IMR-90 (cell line): ENCODE data around the gene PGS1. TPM values are rescaled to one million over a fixed set of nuclear protein-coding genes. Genes with fewer than 3 reads are reported as not detected.
A peak's percentile ranks its signal among the peaks of the same experiment; 100 is the strongest.

Experiments used
- ATAC-seq: fragments of 200-7000 bp; cut with Tn5 transposase; 2 replicates; pipeline ENCODE4 v1.9.1; 2020; ENCODE audit warnings: low read depth, mild to moderate bottlenecking, moderate library complexity
- BruUV-seq: library from RNA; stranded (reverse); fragments of 400-500 nt; replicated peaks from 2 replicates; lab custom pipeline; 2021; lab: Mats Ljungman, UMichigan
- CTCF ChIA-PET: fragments of 300-600 bp; formaldehyde crosslinking; extraction: SDS; loops from one replicate; lab custom pipeline; 2021; ENCODE audit warnings: antibody characterized with exemption; lab: Yijun Ruan, JAX
- POLR2A ChIA-PET: fragments of 300-600 bp; sonication (Branson Sonifier 250); formaldehyde crosslinking; loops from one replicate; lab custom pipeline; 2022; ENCODE audit warnings: antibody characterized with exemption; ENCODE audit not compliant: unreplicated experiment; lab: Charles Lee
- DNase-seq: peaks from one replicate; pipeline ENCODE4 v3.0.0; 2013
- H2AFZ ChIP-seq: replicated peaks from 2 replicates; pipeline ENCODE3; 2013; ENCODE audit warnings: low read length, mild to moderate bottlenecking; ENCODE audit not compliant: poor library complexity
- H2AK5ac ChIP-seq: 2 replicates; pipeline ENCODE4 v1.6.1; 2013; ENCODE audit warnings: low read depth, low read length, inconsistent platforms
- H2AK9ac ChIP-seq: replicated peaks from 2 replicates; pipeline ENCODE3; 2013; ENCODE audit warnings: mild to moderate bottlenecking, low read depth, low read length, moderate library complexity; ENCODE audit not compliant: poor library complexity
- H2BK120ac ChIP-seq: 2 replicates; pipeline ENCODE4 v1.6.1; 2013; ENCODE audit warnings: low read depth, low read length, inconsistent platforms
- H2BK15ac ChIP-seq: 3 replicates; pipeline ENCODE4 v1.6.1; 2013; ENCODE audit warnings: low read depth, low read length, inconsistent platforms
- H2BK20ac ChIP-seq: 2 replicates; pipeline ENCODE4 v1.6.1; 2013; ENCODE audit warnings: low read depth, mild to moderate bottlenecking, inconsistent platforms, low read length, moderate library complexity
- H2BK5ac ChIP-seq: 2 replicates; pipeline ENCODE4 v1.6.1; 2013; ENCODE audit warnings: mild to moderate bottlenecking, low read depth, low read length, inconsistent platforms; ENCODE audit not compliant: poor library complexity, severe bottlenecking
- H3K14ac ChIP-seq: replicated peaks from 2 replicates; pipeline ENCODE4 v1.6.1; 2013; ENCODE audit warnings: low read depth, low read length, inconsistent platforms
- H3K18ac ChIP-seq: 2 replicates; pipeline ENCODE4 v1.6.1; 2013; ENCODE audit warnings: low read depth, low read length, control low read depth
- H3K23ac ChIP-seq: 2 replicates; pipeline ENCODE4 v1.6.1; 2013; ENCODE audit warnings: low read depth, low read length, inconsistent platforms
- H3K27ac ChIP-seq: 2 replicates; pipeline ENCODE4 v1.5.1; 2013; ENCODE audit warnings: mild to moderate bottlenecking, control low read depth, low read length; ENCODE audit not compliant: insufficient read depth
- H3K27me3 ChIP-seq: 2 replicates; pipeline ENCODE4 v1.6.1; 2013; ENCODE audit warnings: low read length; ENCODE audit not compliant: control insufficient read depth, insufficient read depth
- H3K36me3 ChIP-seq: 2 replicates; pipeline ENCODE4 v1.6.1; 2013; ENCODE audit warnings: low read length, mixed read lengths; ENCODE audit not compliant: control insufficient read depth, insufficient read depth
- H3K4ac ChIP-seq: 2 replicates; pipeline ENCODE4 v1.6.1; 2013; ENCODE audit warnings: low read depth, low read length, inconsistent platforms
- H3K4me1 ChIP-seq: 2 replicates; pipeline ENCODE4 v1.6.1; 2013; ENCODE audit warnings: low read length, mixed read lengths; ENCODE audit not compliant: control insufficient read depth, insufficient read depth
- H3K4me2 ChIP-seq: 2 replicates; pipeline ENCODE4 v1.6.1; 2013; ENCODE audit warnings: low read depth, mild to moderate bottlenecking, control low read depth, low read length, moderate library complexity
- H3K4me3 ChIP-seq: 2 replicates; pipeline ENCODE4 v1.5.1; 2013; ENCODE audit warnings: low read depth, mild to moderate bottlenecking, control low read depth, low read length, moderate library complexity; ENCODE audit not compliant: insufficient read depth
- H3K56ac ChIP-seq: 2 replicates; pipeline ENCODE4 v1.6.1; 2013; ENCODE audit warnings: low read length, inconsistent platforms; ENCODE audit not compliant: insufficient read depth; ENCODE audit errors: extremely low read depth
- H3K79me1 ChIP-seq, 2 experiments: 2 replicates each; pipeline ENCODE4 v1.6.1; 2013; ENCODE audit warnings: low read length in 2 of 2, inconsistent platforms in 1 of 2, low read depth in 1 of 2
- H3K9ac ChIP-seq: 2 replicates; pipeline ENCODE4 v1.6.1; 2013; ENCODE audit warnings: low read depth, low read length, control low read depth
- H3K9me1 ChIP-seq: 2 replicates; pipeline ENCODE4 v1.6.1; 2013; ENCODE audit warnings: low read length, inconsistent platforms; ENCODE audit not compliant: insufficient read depth
- H3K9me3 ChIP-seq: 2 replicates; pipeline ENCODE4 v1.6.1; 2013; ENCODE audit warnings: low read length; ENCODE audit not compliant: control insufficient read depth, insufficient read depth
- H4K20me1 ChIP-seq: 2 replicates; pipeline ENCODE4 v1.6.1; 2013; ENCODE audit warnings: low read length, inconsistent platforms; ENCODE audit not compliant: insufficient read depth
- H4K5ac ChIP-seq: 2 replicates; pipeline ENCODE4 v1.6.1; 2013; ENCODE audit warnings: mild to moderate bottlenecking, low read depth, low read length, control low read depth
- H4K8ac ChIP-seq, 2 experiments: 2 replicates each; pipeline ENCODE4 v1.6.1; 2013; ENCODE audit warnings: low read depth in 2 of 2, low read length in 2 of 2, control low read depth in 1 of 2, inconsistent platforms in 1 of 2
- H4K91ac ChIP-seq: 2 replicates; pipeline ENCODE4 v1.6.1; 2013; ENCODE audit warnings: low read depth, low read length, inconsistent platforms; ENCODE audit not compliant: insufficient read depth
- BHLHE40 ChIP-seq: fragments of 150-350 bp; IDR thresholded peaks from 2 replicates; pipeline ENCODE4 v1.6.1; 2016; ENCODE audit warnings: mild to moderate bottlenecking, low read depth, low read length
- CEBPB ChIP-seq: IDR thresholded peaks from 2 replicates; pipeline ENCODE4 v1.6.1; 2012; ENCODE audit warnings: low read depth, low read length, improper control_type of control experiment
- CHD1 ChIP-seq: IDR thresholded peaks from 2 replicates; pipeline ENCODE4 v1.6.1; 2012; ENCODE audit warnings: low read depth, low read length, improper control_type of control experiment
- FOS ChIP-seq: fragments of 150-350 bp; IDR thresholded peaks from 2 replicates; pipeline ENCODE4 v1.6.1; 2016; ENCODE audit warnings: low read depth, low read length
- MAFK ChIP-seq: IDR thresholded peaks from 2 replicates; pipeline ENCODE4 v1.6.1; 2012; ENCODE audit warnings: low read depth, low read length, improper control_type of control experiment
- MAZ ChIP-seq: IDR thresholded peaks from 2 replicates; pipeline ENCODE4 v1.6.1; 2012; ENCODE audit warnings: low read depth, mild to moderate bottlenecking, low read length, improper control_type of control experiment, moderate library complexity, borderline replicate concordance
- MXI1 ChIP-seq: IDR thresholded peaks from 2 replicates; pipeline ENCODE4 v1.6.1; 2012; ENCODE audit warnings: low read depth, mild to moderate bottlenecking, low read length, moderate library complexity, borderline replicate concordance
- NFE2L2 ChIP-seq: fragments of 150-350 bp; IDR thresholded peaks from 2 replicates; pipeline ENCODE4 v1.6.1; 2016; ENCODE audit warnings: low read depth, mild to moderate bottlenecking, low read length
- POLR2A ChIP-seq: IDR thresholded peaks from 2 replicates; pipeline ENCODE4 v1.6.1; 2012; ENCODE audit warnings: mild to moderate bottlenecking, low read depth, low read length
- RAD21 ChIP-seq: IDR thresholded peaks from 2 replicates; pipeline ENCODE4 v1.6.1; 2012; ENCODE audit warnings: low read length, improper control_type of control experiment
- RCOR1 ChIP-seq: IDR thresholded peaks from 2 replicates; pipeline ENCODE4 v1.6.1; 2012; ENCODE audit warnings: mild to moderate bottlenecking, low read length, improper control_type of control experiment; ENCODE audit not compliant: insufficient replicate concordance
- RFX5 ChIP-seq: IDR thresholded peaks from 2 replicates; pipeline ENCODE4 v1.8.0; 2012; ENCODE audit warnings: low read depth, mild to moderate bottlenecking, low read length, moderate library complexity
- SMC3 ChIP-seq: fragments of 150-350 bp; IDR thresholded peaks from 2 replicates; pipeline ENCODE4 v1.6.1; 2016; ENCODE audit warnings: low read depth, mild to moderate bottlenecking, antibody characterized with exemption, low read length, moderate library complexity
- WGBS, 2 experiments: methylation state at CpG; one replicate each; pipeline versions ENCODE4 v1.1.5 to v1.1.7; 2013; ENCODE audit warnings: missing lambda C conversion rate in 2 of 2; ENCODE audit not compliant: insufficient read length in 1 of 2; ENCODE audit errors: extremely low coverage in 2 of 2; 5-methylcytosine and 5-hydroxymethylcytosine counted together
- dilution Hi-C: fragments of 300-500 bp; cut with HindIII; formaldehyde crosslinking; loops from one replicate; pipeline ENCODE4 v1.14.3; 2018; ENCODE audit warnings: low sequenced_read_pairs; ENCODE audit not compliant: unreplicated experiment
- in situ Hi-C: fragments of 300-500 bp; cut with MboI; formaldehyde crosslinking; loops from 3 replicates; pipeline ENCODE4 v1.14.3; 2019; ENCODE audit warnings: low sequenced_read_pairs, inconsistent platforms, mixed read lengths
- intact Hi-C: fragments of 100-400 bp; cut with micrococcal nuclease; formaldehyde crosslinking; loops from 2 replicates; pipeline ENCODE4 v1.10.0; 2022
- polyA plus RNA-seq, 3 experiments: library from polyadenylated mRNA; depleted of rRNA; stranded (reverse); fragments of >200 nt; gene quantifications; 2 replicates each; pipeline ENCODE4 v1.2.3, GENCODE V29; 2012; ENCODE audit warnings: low replicate concordance in 1 of 3
- total RNA-seq: library from RNA; depleted of rRNA; stranded (reverse); fragments of >200 nt; gene quantifications from 2 replicates; pipeline ENCODE4 v1.2.3, GENCODE V29; 2012
- TF ChIP-seq, protein P1 (sequence below): conservative IDR thresholded peaks from 2 replicates; pipeline ENCODE4 v1.5.1; 2012; ENCODE audit warnings: mild to moderate bottlenecking, low read depth, low read length, improper control_type of control experiment
- TF ChIP-seq, protein P2 (sequence below): fragments of 150-350 bp; IDR thresholded peaks from 2 replicates; pipeline ENCODE4 v1.6.1; 2016; ENCODE audit warnings: low read depth, mild to moderate bottlenecking, low read length, moderate library complexity, borderline replicate concordance
- TF ChIP-seq, protein P3 (sequence below): fragments of 150-350 bp; IDR thresholded peaks from 2 replicates; pipeline ENCODE4 v1.6.1; 2017; ENCODE audit warnings: mild to moderate bottlenecking, antibody characterized with exemption, low read length, low read depth

Gene PGS1
- total and polyA plus RNA-seq, 2 of the 4 experiments (the other 2 are of a cell fraction), result 18.5 to 43.2 TPM

DNA sequence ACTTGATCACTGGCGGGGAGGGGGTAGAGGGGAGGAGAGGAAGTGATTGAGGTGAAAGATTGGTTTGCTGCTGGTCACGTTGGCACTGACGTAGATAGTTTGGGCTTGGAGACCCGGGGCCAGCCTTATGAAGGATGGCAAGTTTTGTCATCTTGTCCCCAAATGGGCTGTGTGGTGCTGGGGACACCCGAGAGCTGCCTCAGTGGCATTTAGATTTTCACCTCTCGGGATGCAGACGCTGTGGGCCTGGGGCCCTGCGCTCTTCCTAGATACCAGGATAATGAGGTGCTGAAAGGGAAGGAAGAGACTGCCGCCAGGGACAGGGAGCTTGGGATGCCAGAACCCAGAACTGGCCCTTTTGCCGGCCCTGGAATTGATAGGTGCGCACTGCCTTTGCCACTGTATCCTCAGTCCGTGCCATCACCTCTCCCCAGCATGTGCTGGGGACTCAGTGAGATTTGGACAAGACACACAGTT lies 17.2 kb upstream of the PGS1 start:
- BruUV-seq, result no TSS peak
- CTCF ChIA-PET, result interaction anchor here (0.6 to 1.8 kb wide), 9 partner anchors 9 to 1579 kb away, joined by 3 to 11 read pairs (median 5); no protein-coding TSS in a partner anchor
- dilution Hi-C loops (no loop called here), in situ Hi-C loops (loop anchor here (5.0 kb wide), 1 partner anchor 56 kb away; no protein-coding TSS in a partner anchor), intact Hi-C loops (loop anchor here (2.0 kb wide), 3 partner anchors 46 to 348 kb away; no protein-coding TSS in a partner anchor)
- Histone ChIP-seq H4K8ac (no peak overlapping the region; a peak in 1 of 4 replicates), H3K9me3 (no peaks in the 10 kb centered on the region), H3K4me2 (no peak overlapping the region), H4K91ac (no peak overlapping the region), H3K23ac (no peak overlapping the region), H2BK120ac (peak overlapping the region; percentile 41; the same call in 1 of the 2 replicates), H2AFZ (no peak overlapping the region), H3K9ac (no peak overlapping the region), H3K36me3 (peaks cover 23% of the 10 kb centered on the region), H3K79me1 (peaks cover 0 to 15% of the 10 kb centered on the region in 2 experiments; a peak in 2 of 4 replicates), H3K56ac (no peak overlapping the region), H3K4ac (peak overlapping the region; percentile 22; the same call in 1 of the 2 replicates), H4K5ac (no peak overlapping the region), H3K27ac (no peak overlapping the region; the same call in 1 of the 2 replicates), H3K4me3 (no peak overlapping the region), H2BK5ac (no peak overlapping the region), H2AK5ac (peak overlapping the region; percentile 87), H3K14ac (no peak overlapping the region), H3K27me3 (no peaks in the 10 kb centered on the region), H4K20me1 (peaks cover 35% of the 10 kb centered on the region), H2BK15ac (peak overlapping the region; percentile 21; the same call in 2 of the 3 replicates), H3K9me1 (no peaks in the 10 kb centered on the region), H2BK20ac (peak overlapping the region; percentile 37), H2AK9ac (peak overlapping the region; percentile 66), H3K4me1 (peaks cover 11% of the 10 kb centered on the region), H3K18ac (no peak overlapping the region)
- POLR2A ChIA-PET, result no interaction called here
- DNase-seq (no peak), ATAC-seq (no peak)
- TF ChIP-seq BHLHE40 (no peak), NFE2L2 (no peak), CHD1 (no peak), FOS (no peak), MAFK (no peak), RAD21 (no peak), POLR2A (no peak), MXI1 (no peak), CEBPB (no peak), MAZ (no peak), SMC3 (no peak), RFX5 (no peak), RCOR1 (no peak)
- TF ChIP-seq, protein P1, sequence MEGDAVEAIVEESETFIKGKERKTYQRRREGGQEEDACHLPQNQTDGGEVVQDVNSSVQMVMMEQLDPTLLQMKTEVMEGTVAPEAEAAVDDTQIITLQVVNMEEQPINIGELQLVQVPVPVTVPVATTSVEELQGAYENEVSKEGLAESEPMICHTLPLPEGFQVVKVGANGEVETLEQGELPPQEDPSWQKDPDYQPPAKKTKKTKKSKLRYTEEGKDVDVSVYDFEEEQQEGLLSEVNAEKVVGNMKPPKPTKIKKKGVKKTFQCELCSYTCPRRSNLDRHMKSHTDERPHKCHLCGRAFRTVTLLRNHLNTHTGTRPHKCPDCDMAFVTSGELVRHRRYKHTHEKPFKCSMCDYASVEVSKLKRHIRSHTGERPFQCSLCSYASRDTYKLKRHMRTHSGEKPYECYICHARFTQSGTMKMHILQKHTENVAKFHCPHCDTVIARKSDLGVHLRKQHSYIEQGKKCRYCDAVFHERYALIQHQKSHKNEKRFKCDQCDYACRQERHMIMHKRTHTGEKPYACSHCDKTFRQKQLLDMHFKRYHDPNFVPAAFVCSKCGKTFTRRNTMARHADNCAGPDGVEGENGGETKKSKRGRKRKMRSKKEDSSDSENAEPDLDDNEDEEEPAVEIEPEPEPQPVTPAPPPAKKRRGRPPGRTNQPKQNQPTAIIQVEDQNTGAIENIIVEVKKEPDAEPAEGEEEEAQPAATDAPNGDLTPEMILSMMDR, result no peak
- TF ChIP-seq, protein P2, sequence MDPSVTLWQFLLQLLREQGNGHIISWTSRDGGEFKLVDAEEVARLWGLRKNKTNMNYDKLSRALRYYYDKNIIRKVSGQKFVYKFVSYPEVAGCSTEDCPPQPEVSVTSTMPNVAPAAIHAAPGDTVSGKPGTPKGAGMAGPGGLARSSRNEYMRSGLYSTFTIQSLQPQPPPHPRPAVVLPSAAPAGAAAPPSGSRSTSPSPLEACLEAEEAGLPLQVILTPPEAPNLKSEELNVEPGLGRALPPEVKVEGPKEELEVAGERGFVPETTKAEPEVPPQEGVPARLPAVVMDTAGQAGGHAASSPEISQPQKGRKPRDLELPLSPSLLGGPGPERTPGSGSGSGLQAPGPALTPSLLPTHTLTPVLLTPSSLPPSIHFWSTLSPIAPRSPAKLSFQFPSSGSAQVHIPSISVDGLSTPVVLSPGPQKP, result no peak
- TF ChIP-seq, protein P3, sequence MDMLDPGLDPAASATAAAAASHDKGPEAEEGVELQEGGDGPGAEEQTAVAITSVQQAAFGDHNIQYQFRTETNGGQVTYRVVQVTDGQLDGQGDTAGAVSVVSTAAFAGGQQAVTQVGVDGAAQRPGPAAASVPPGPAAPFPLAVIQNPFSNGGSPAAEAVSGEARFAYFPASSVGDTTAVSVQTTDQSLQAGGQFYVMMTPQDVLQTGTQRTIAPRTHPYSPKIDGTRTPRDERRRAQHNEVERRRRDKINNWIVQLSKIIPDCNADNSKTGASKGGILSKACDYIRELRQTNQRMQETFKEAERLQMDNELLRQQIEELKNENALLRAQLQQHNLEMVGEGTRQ, result no peak
- WGBS, 2 experiments, result 74% methylated on average over 5 of the region's 12 CpGs; no CpG with 5 or more reads in 1 of the 2 experiments
